Vagina (tissue), 2 donors: ENCODE results near the gene PTPN11.
"Not testable (repeated sequence)": the region's sequence is repeated elsewhere in the genome, so short reads cannot be mapped to it uniquely, and the experiment has no call there.

Experiments
- CTCF ChIP-seq, 3 experiments: fragments of 450-650 bp in 2 of 3; fragments of 200-600 bp in 1 of 3; sonication (generic) in 1 of 3; IDR thresholded peaks; one replicate each; pipeline ENCODE4 v1.5.1; 2017 to 2019; ENCODE audit warnings: antibody characterized with exemption in 3 of 3, mild to moderate bottlenecking in 2 of 3, moderate library complexity in 2 of 3
- POLR2AphosphoS5 ChIP-seq, 2 donors: sonication (generic); formaldehyde crosslinking; IDR thresholded peaks; one replicate each; pipeline ENCODE4 v1.9.0; 2017; ENCODE audit warnings: antibody characterized with exemption in 2 of 2, mild to moderate bottlenecking in 2 of 2, low read depth in 1 of 2; ENCODE audit not compliant: insufficient read depth in 1 of 2

DNA sequence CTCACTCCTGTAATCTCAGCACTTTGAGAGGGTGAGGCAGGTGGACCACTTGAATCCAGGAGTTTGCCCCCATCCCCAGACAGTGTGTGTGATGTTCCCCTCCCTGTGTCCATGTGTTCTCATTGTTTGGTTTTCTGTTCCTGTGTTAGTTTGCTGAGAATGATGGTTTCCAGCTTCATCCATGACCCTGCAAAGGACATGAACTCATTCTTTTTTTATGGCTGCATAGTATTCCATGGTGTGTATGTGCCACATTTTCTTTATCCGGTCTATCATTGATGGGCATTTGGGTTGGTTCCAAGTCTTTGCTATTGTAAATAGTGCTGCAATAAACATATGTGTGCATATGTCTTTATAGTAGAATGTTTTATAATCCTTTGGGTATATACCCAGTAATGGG lies 38.4 kb downstream of the PTPN11 start:
- not testable (repeated sequence) for TF ChIP-seq CTCF (IDR thresholded peaks at IDR 0.05); POLR2AphosphoS5 (IDR thresholded peaks at IDR 0.05; ENCODE audit: insufficient read depth in 1 of 2, low read depth in 1 of 2)
